A549 treated with dexamethasone at 1 μM for 4 hours (cell line): ENCODE data around the gene PODN. TPM values are rescaled to one million over a fixed set of nuclear protein-coding genes. Genes with fewer than 3 reads are reported as not detected.

Experiments
- total RNA-seq: library from RNA; stranded (reverse); fragments of 200-300 nt; extraction: Qiagen RNA extraction; gene quantifications from 5 replicates; pipeline ENCODE4 v1.2.3, GENCODE V29; 2022

Gene PODN
- 0.04 TPM in 1 of 5 replicates, not detected in the others for total RNA-seq

GRCh38 chr1:53061859-53062707, at the start of gene PODN:
Gene PODN, plus strand, starts transcription at chr1:53062213. Its CDS starts 7,643 bp downstream, at chr1:53069856.

Other genes with a start within 250 kb of the PODN start
- gene ZYG11A, start 219.5 kb upstream of the PODN start, total RNA-seq = 2.0 to 2.9 TPM (median 2.5 TPM) in 5 replicates
- gene ECHDC2, start 140.5 kb upstream of the PODN start, total RNA-seq = 8.8 to 11.7 TPM (median 10.8 TPM) in 5 replicates
- gene SCP2, start 134.9 kb upstream of the PODN start, total RNA-seq = 48.0 to 69.0 TPM (median 55.9 TPM) in 5 replicates
- 0.04 TPM in 1 of 5 replicates, not detected in the others for gene SLC1A7, start 80.4 kb downstream of the PODN start, total RNA-seq
- 7.7 to 9.6 TPM (median 9.1 TPM) in 5 replicates for gene CPT2, start 134.6 kb downstream of the PODN start, total RNA-seq
- gene CZIB, start 158.4 kb downstream of the PODN start, total RNA-seq = 28.3 to 30.5 TPM (median 30.3 TPM) in 5 replicates
- gene MAGOH, start 176.3 kb downstream of the PODN start, total RNA-seq = 62.1 to 116 TPM (median 64.8 TPM) in 5 replicates